OCI-LY3 (cell line): Measurements from ENCODE around the gene RNF111.

Experiments used
- CTCF ChIP-seq: fragments of 200-600, 300-600 bp; sonication (generic); IDR thresholded peaks from 2 replicates; pipeline ENCODE4 v1.5.1; 2014; ENCODE audit warnings: antibody characterized with exemption, low read length, low read depth
- EZH2phosphoT487 ChIP-seq: fragments of 200-600 bp; shearing (Covaris generic); IDR thresholded peaks from 2 replicates; pipeline ENCODE4 v1.6.1; 2018; ENCODE audit warnings: antibody characterized with exemption, mixed run types, low read depth

DNA sequence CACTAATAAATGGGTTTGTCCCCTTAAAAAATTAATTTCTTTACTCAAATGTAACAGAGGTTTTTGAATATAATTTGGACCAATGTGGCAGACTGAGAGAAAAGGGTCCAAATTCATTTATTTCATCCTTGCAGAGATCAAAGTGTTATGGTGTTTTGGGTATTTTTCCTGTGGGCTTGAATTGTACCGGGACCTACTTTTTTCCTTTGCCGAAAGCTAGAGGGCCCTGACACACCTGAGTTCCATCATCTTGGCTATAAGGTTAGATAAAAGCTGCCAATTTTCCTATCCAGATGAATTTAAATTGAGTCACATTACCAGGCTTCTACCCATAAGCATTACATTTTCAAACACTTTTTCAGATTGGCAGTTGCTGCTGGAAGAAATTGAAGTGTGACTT is 118.4 kb downstream of the RNF111 start:
- TF ChIP-seq CTCF (peak; percentile 39), EZH2phosphoT487 (no peak)
